ENCODE results near the gene PRR5L.

PRR5L gene

DNA sequence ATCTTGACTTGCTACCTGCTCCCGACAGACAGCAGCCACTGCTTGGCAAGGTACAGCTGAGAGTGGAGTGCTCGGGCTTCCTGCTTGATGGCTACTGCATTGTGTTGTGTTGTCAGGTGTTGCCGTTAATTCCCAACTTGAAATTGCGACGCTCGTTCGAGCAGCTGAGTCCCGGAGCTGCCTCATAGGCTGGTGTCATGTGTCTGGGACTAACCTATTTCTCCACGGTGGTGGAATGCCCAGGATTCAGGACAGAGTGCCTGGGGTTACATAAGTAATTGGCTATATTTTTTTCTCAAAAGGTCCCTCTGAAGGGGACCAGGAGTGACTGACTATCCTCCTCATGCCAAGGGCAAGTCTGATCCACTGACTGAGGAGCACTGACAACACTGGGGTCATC is 25.4 kb upstream of the PRR5L start (continued):
- TF ChIP-seq TSHZ1 (tag by site-specific recombination; IDR thresholded peaks at IDR 0.05; ENCODE audit: borderline replicate concordance) (no peak), WT1 (tag by site-specific recombination; IDR thresholded peaks at IDR 0.05) (no peak), ZNF830 (tag by site-specific recombination; IDR thresholded peaks at IDR 0.05; ENCODE audit: low read depth) (no peak), ZXDB (tag by site-specific recombination; IDR thresholded peaks at IDR 0.05) (no peak), ZNF24 (tag by site-specific recombination; IDR thresholded peaks at IDR 0.05) (no peak), ZFHX2 (tag by site-specific recombination; conservative IDR thresholded peaks at IDR 0.05) (no peak), ZNF223 (tag by site-specific recombination; IDR thresholded peaks at IDR 0.05) (no peak), ZNF112 (tag by site-specific recombination; IDR thresholded peaks at IDR 0.05) (no peak), ZNF155 (tag by site-specific recombination; IDR thresholded peaks at IDR 0.05) (no peak), ZNF292 (tag by site-specific recombination; IDR thresholded peaks at IDR 0.05; ENCODE audit: borderline replicate concordance, low read depth) (no peak)
- TF ChIP-seq, protein P1, sequence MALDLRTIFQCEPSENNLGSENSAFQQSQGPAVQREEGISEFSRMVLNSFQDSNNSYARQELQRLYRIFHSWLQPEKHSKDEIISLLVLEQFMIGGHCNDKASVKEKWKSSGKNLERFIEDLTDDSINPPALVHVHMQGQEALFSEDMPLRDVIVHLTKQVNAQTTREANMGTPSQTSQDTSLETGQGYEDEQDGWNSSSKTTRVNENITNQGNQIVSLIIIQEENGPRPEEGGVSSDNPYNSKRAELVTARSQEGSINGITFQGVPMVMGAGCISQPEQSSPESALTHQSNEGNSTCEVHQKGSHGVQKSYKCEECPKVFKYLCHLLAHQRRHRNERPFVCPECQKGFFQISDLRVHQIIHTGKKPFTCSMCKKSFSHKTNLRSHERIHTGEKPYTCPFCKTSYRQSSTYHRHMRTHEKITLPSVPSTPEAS (tag by site-specific recombination; IDR thresholded peaks at IDR 0.05) = no peak
- TF ChIP-seq, protein P2, sequence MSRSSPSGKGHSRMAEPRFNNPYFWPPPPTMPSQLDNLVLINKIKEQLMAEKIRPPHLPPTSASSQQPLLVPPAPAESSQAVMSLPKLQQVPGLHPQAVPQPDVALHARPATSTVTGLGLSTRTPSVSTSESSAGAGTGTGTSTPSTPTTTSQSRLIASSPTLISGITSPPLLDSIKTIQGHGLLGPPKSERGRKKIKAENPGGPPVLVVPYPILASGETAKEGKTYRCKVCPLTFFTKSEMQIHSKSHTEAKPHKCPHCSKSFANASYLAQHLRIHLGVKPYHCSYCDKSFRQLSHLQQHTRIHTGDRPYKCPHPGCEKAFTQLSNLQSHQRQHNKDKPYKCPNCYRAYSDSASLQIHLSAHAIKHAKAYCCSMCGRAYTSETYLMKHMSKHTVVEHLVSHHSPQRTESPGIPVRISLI (tag by site-specific recombination; IDR thresholded peaks at IDR 0.05) = no peak

DNA sequence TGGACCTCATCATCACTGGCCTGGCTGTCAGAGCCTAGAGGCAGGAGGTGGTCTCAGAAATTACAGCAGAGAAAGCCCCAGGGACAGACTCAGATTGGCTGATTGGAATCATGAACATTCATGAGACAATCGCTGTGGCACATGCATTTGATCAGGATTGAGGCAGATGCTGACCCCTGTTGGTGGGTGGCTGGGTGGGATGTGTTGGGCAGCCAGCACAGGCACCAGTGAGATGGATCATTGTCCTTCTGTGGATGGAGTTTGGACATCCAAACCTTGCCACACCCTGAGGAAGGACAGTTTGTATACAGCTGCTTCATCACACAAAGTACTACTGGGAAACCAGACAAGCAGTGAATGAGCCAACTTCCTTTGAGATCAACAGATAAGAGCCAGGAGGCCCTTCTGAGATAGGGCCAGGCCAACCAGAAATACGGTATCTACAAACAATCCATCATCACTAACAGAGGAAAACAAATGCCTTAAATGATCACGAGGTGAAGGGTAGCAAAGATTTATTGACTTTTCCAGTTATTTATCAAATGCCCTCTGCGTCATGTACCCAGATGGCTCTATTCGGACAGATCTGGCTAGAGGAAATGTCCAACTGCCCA is 24.2 kb upstream of the PRR5L start:
- Histone ChIP-seq H3K4me1 (ENCODE audit: control insufficient read depth, insufficient read depth, low read length) (no peaks in the 10 kb centered on the region), H3K27ac (ENCODE audit: extremely low read depth, low read depth, low read length) (no peak overlapping the region), H3K9me3 (ENCODE audit: control insufficient read depth, insufficient read depth, low read depth, low read length) (no peaks in the 10 kb centered on the region), H3K4me3 (ENCODE audit: low read depth, low read length) (no peak overlapping the region), H3K36me3 (ENCODE audit: control insufficient read depth in 2 of 2, insufficient read depth in 1 of 2, low read length in 2 of 2) (peaks cover 0 to 28% of the 10 kb centered on the region in 2 experiments; a peak in 1 of 3 replicates)
- ChIA-PET CTCF (interaction anchor here (0.8 to 1.6 kb wide), 4 partner anchors 13 to 784 kb away, joined by 3 to 4 read pairs (median 4); no protein-coding TSS in a partner anchor), POLR2A (no interaction called here)
- TF ChIP-seq ZNF561 (tag by site-specific recombination; IDR thresholded peaks at IDR 0.05; ENCODE audit: borderline replicate concordance) (no peak), ZNF404 (tag by site-specific recombination; IDR thresholded peaks at IDR 0.05) (no peak), ZNF549 (tag by site-specific recombination; IDR thresholded peaks at IDR 0.05) (no peak), ZNF146 (tag by site-specific recombination; IDR thresholded peaks at IDR 0.05) (no peak), ZNF211 (tag by site-specific recombination; IDR thresholded peaks at IDR 0.05; ENCODE audit: low read depth) (no peak)

DNA sequence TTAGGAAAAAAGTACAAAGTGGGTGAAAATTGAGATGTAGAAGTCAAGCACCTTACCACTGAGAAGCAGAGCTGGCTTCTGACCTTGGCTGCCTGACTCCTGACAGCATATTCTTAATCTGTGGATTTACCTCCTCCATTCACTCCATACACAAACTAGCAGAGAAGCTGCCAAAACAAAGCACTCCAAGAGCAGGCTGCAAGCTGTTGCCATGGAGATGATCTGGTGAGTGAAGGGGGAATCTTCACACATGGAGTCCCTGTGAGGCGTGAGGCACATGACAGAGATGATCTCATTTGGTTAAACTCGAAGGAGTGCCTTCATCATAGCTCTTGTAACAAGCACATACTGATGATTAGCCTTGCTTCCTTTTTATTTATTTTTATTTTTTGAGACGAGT is 23.0 kb upstream of the PRR5L start:
- CTCF ChIA-PET = interaction anchor here (0.6 to 1.6 kb wide), 7 partner anchors 8 to 785 kb away, joined by 3 to 6 read pairs (median 4); no protein-coding TSS in a partner anchor
- H3K27ac ChIP-seq (ENCODE audit: extremely low read depth, low read depth, low read length) = no peak overlapping the region
- no peaks in the 10 kb centered on the region for H3K4me1 ChIP-seq (ENCODE audit: control insufficient read depth, insufficient read depth, low read length)
- H3K9me3 ChIP-seq (ENCODE audit: control insufficient read depth, insufficient read depth, low read depth, low read length) = no peaks in the 10 kb centered on the region
- H3K36me3 ChIP-seq (ENCODE audit: control insufficient read depth in 2 of 2, insufficient read depth in 1 of 2, low read length in 2 of 2) = peaks cover 0 to 28% of the 10 kb centered on the region in 2 experiments; a peak in 1 of 3 replicates
- POLR2A ChIA-PET = no interaction called here
- H3K4me3 ChIP-seq (ENCODE audit: low read depth, low read length) = no peak overlapping the region
- TF ChIP-seq PRDM10 (tag by site-specific recombination; IDR thresholded peaks at IDR 0.05) (peak; percentile 34; the same call in 1 of the 2 replicates), KLF16 (tag by site-specific recombination; IDR thresholded peaks at IDR 0.05) (no peak)

Data from HEK293 (cell line).